B cell (primary cell): ENCODE results near the gene BEGAIN. TPM values are rescaled to one million over a fixed set of nuclear protein-coding genes. Genes with fewer than 3 reads are reported as not detected.

Source experiments
- ATAC-seq: fragments of 200-7000 bp; cut with Tn5 transposase; one replicate; pipeline ENCODE4 v1.10.0; 2021; ENCODE audit warnings: low read depth, mild to moderate bottlenecking, moderate number of reproducible peaks, moderate library complexity
- CTCF ChIA-PET: fragments of 350-600 bp; sonication (Branson Sonifier 250); formaldehyde crosslinking; loops from one replicate; lab custom pipeline; 2021; ENCODE audit warnings: antibody characterized with exemption, inconsistent platforms; lab: Charles Lee
- POLR2A ChIA-PET: fragments of 350-600 bp; sonication (Branson Sonifier 250); formaldehyde crosslinking; loops from one replicate; lab custom pipeline; 2021; ENCODE audit warnings: antibody characterized with exemption; lab: Charles Lee
- DNase-seq: peaks from one replicate; pipeline ENCODE4 v3.0.0; 2013
- H2AFZ ChIP-seq: 2 replicates; pipeline ENCODE4 v1.6.1; 2012; ENCODE audit warnings: mild to moderate bottlenecking, low read depth, low read length; ENCODE audit not compliant: insufficient read depth, poor library complexity, severe bottlenecking
- H3K27ac ChIP-seq, 2 donors: 1 replicate in 1 of 2; 2 replicates in 1 of 2; pipeline ENCODE4 v1.5.1; 2012 to 2013; ENCODE audit warnings: low read length in 2 of 2, mild to moderate bottlenecking in 2 of 2, moderate library complexity in 1 of 2
- H3K27me3 ChIP-seq, 4 experiments: fragments of 200-600 bp in 1 of 4; sonication (generic) in 1 of 4; replicated peaks in 1 of 4; 1 replicate in 2 of 4; 2 replicates in 2 of 4; pipeline versions ENCODE4 v1.6.1 to v1.7.0; 2013 to 2016; ENCODE audit warnings: low read length in 3 of 4, mild to moderate bottlenecking in 2 of 4, mixed read lengths in 1 of 4, moderate library complexity in 1 of 4; ENCODE audit not compliant: insufficient read depth in 4 of 4, control insufficient read depth in 3 of 4; ENCODE audit errors: control extremely low read depth in 1 of 4
- H3K36me3 ChIP-seq, 2 experiments: replicated peaks in 1 of 2; 1 replicate in 1 of 2; 2 replicates in 1 of 2; pipeline versions ENCODE4 v1.6.1 to v1.7.1; 2013; ENCODE audit warnings: low read length in 1 of 2; ENCODE audit not compliant: insufficient read depth in 2 of 2, control insufficient read depth in 1 of 2; ENCODE audit errors: control extremely low read depth in 1 of 2, extremely low read depth in 1 of 2
- H3K4me1 ChIP-seq, 2 donors: fragments of 200-600 bp in 1 of 2; sonication (generic) in 1 of 2; 1 replicate in 1 of 2; 2 replicates in 1 of 2; pipeline versions ENCODE4 v1.5.1 to v1.6.1; 2013 to 2017; ENCODE audit warnings: low read length in 2 of 2; ENCODE audit not compliant: control insufficient read depth in 2 of 2, insufficient read depth in 2 of 2
- H3K4me2 ChIP-seq: replicated peaks from 2 replicates; pipeline ENCODE3; 2012; ENCODE audit warnings: mild to moderate bottlenecking, low read depth, low read length; ENCODE audit not compliant: poor library complexity, severe bottlenecking
- H3K4me3 ChIP-seq, 5 experiments: fragments of 200-600 bp in 1 of 5; sonication (generic) in 1 of 5; 1 replicate in 3 of 5; 2 replicates in 2 of 5; pipeline versions ENCODE4 v1.5.1 to v1.7.0; 2011 to 2016; ENCODE audit warnings: low read length in 4 of 5, mild to moderate bottlenecking in 4 of 5, low read depth in 2 of 5, control low read depth in 1 of 5, moderate library complexity in 1 of 5; ENCODE audit not compliant: insufficient read depth in 1 of 5; ENCODE audit errors: control extremely low read depth in 1 of 5, extremely low read depth in 1 of 5
- H3K79me2 ChIP-seq: fragments of 200-600 bp; sonication (generic); one replicate; pipeline ENCODE4 v1.6.0; 2016; ENCODE audit warnings: low read length; ENCODE audit not compliant: control insufficient read depth, insufficient read depth
- H3K9ac ChIP-seq: fragments of 200-600 bp; sonication (generic); 2 replicates; pipeline ENCODE4 v1.6.1; 2017; ENCODE audit warnings: mild to moderate bottlenecking, low read length, moderate library complexity
- H3K9me3 ChIP-seq, 3 donors: one replicate each; pipeline versions ENCODE4 v1.6.1 to v1.7.1; 2013; ENCODE audit warnings: low read length in 2 of 3; ENCODE audit not compliant: control insufficient read depth in 2 of 3, insufficient read depth in 1 of 3; ENCODE audit errors: control extremely low read depth in 1 of 3
- H4K20me1 ChIP-seq: 2 replicates; pipeline ENCODE4 v1.6.0; 2012; ENCODE audit warnings: mild to moderate bottlenecking, low read length; ENCODE audit not compliant: insufficient read depth, control insufficient read depth, poor library complexity, severe bottlenecking
- H3K27ac Mint-ChIP-seq: one replicate; pipeline ENCODE4 v1.8.0; 2021; ENCODE audit warnings: mixed read lengths
- H3K27me3 Mint-ChIP-seq: one replicate; pipeline ENCODE4 v1.8.0; 2021; ENCODE audit warnings: mixed read lengths
- H3K4me1 Mint-ChIP-seq: one replicate; pipeline ENCODE4 v1.8.0; 2021; ENCODE audit warnings: mixed read lengths
- H3K4me3 Mint-ChIP-seq: one replicate; pipeline ENCODE4 v1.8.0; 2021; ENCODE audit warnings: mixed read lengths
- H3K9me3 Mint-ChIP-seq: one replicate; pipeline ENCODE4 v1.8.0; 2022; ENCODE audit warnings: mixed read lengths; ENCODE audit not compliant: insufficient read depth
- EZH2 ChIP-seq: IDR thresholded peaks from 2 replicates; pipeline ENCODE4 v1.6.1; 2012; ENCODE audit warnings: borderline replicate concordance, low read depth, mild to moderate bottlenecking, moderate library complexity, low read length; ENCODE audit not compliant: insufficient read depth, poor library complexity, severe bottlenecking
- WGBS: methylation state at CpG from one replicate; pipeline ENCODE4 v1.1.5; 2013; ENCODE audit warnings: missing lambda C conversion rate; ENCODE audit not compliant: insufficient coverage; 5-methylcytosine and 5-hydroxymethylcytosine counted together
- intact Hi-C: fragments of 100-400 bp; cut with micrococcal nuclease; formaldehyde crosslinking; loops from one replicate; pipeline ENCODE4 v1.10.0; 2022
- polyA plus RNA-seq: library from polyadenylated mRNA; depleted of rRNA; stranded (reverse); fragments of >200 nt; gene quantifications from 2 replicates; pipeline ENCODE4 v1.2.3, GENCODE V29; 2012
- total RNA-seq, 2 donors: library from RNA; stranded (reverse); fragments of 120-200 nt in 1 of 2; gene quantifications; 1 replicate in 1 of 2; 2 replicates in 1 of 2; pipeline versions ENCODE4 v1.2.3 to v1.2.4, GENCODE V29; 2013 to 2022
- TF ChIP-seq, protein P1 (sequence below): fragments of 200-600 bp; IDR thresholded peaks from one replicate; pipeline ENCODE4 v1.8.0; 2022; ENCODE audit warnings: antibody characterized with exemption, mild to moderate bottlenecking

Gene BEGAIN
- total and polyA plus RNA-seq, 2 donors (not counting 1 experiment from before 2014, with no cell fraction given), result 4.9 TPM; not detected in 1

- H3K9me3 ChIP-seq, result peaks cover 0 to 6% (median 0%) of the 10 kb centered on the region in 3 donors
- DNase-seq (no peak), ATAC-seq (no peak)
- H3K9ac ChIP-seq, result no peak overlapping the region
- H3K4me1 ChIP-seq, result no peaks in the 10 kb centered on the region
- ChIA-PET POLR2A (no interaction called here), CTCF (no interaction called here)
- Mint-ChIP-seq H3K27me3 (peaks cover 29% of the 10 kb centered on the region), H3K27ac (no peak overlapping the region), H3K4me1 (no peaks in the 10 kb centered on the region), H3K9me3 (peaks cover 5% of the 10 kb centered on the region), H3K4me3 (no peak overlapping the region)
- no peak overlapping the region for H3K4me3 ChIP-seq
- no peak overlapping the region for H3K27ac ChIP-seq
- no peaks in the 10 kb centered on the region for H4K20me1 ChIP-seq
- TF ChIP-seq EZH2, result no peak
- TF ChIP-seq, protein P1, sequence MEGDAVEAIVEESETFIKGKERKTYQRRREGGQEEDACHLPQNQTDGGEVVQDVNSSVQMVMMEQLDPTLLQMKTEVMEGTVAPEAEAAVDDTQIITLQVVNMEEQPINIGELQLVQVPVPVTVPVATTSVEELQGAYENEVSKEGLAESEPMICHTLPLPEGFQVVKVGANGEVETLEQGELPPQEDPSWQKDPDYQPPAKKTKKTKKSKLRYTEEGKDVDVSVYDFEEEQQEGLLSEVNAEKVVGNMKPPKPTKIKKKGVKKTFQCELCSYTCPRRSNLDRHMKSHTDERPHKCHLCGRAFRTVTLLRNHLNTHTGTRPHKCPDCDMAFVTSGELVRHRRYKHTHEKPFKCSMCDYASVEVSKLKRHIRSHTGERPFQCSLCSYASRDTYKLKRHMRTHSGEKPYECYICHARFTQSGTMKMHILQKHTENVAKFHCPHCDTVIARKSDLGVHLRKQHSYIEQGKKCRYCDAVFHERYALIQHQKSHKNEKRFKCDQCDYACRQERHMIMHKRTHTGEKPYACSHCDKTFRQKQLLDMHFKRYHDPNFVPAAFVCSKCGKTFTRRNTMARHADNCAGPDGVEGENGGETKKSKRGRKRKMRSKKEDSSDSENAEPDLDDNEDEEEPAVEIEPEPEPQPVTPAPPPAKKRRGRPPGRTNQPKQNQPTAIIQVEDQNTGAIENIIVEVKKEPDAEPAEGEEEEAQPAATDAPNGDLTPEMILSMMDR, result no peak
- H3K36me3 ChIP-seq, result no peaks in the 10 kb centered on the region
- no peak overlapping the region for H2AFZ ChIP-seq
- 94% methylated on average over 13 of the region's 14 CpGs for WGBS
- no peak overlapping the region for H3K4me2 ChIP-seq
- intact Hi-C loops, result no loop called here
- no peaks in the 10 kb centered on the region for H3K79me2 ChIP-seq
- H3K27me3 ChIP-seq, result peaks cover 0 to 9% (median 0%) of the 10 kb centered on the region in 4 experiments
These were observed 34.6 kb upstream of the BEGAIN start for GRCh38 chr14:100621806-100622205.

DNA sequence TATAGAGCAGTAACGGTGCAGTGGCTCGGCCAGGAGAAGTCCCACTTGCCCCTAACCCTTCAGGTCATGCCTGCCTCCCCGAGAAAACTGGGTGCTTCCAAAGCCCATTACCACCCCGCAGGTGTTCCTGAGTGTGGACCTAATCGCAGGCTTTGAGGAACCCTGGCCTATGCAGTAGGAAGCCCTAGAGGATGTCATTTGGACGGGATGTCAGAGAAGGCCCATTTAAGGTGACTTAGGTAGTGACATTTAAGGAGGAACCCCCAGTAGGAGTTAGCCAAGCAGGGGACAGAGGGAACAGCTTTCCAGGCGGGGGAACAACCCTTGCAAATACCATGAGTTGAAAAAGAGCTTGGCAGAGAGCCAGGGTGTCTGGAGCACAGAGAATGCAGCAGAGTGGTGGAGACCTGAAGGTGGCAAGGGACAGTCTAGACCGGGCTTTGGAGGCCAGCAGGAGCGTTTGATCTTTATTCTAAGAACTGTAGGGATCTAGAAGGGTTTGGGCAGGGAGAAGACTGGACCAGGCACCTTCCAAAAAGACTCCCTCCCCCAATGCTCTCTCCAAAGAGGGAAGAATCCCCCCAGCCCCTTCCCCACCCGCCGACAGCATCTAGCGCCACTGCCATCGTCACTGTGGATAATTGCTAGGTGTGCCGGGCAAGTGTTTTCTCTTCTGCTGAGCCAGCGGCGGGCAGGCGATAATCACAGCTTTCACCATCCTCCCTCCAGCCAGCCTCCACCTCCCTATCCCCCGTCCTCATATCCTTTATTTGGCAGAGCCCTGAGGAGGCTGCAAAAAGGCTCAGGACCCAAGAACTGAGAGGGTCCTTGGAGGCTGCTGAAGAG is 33.3 kb upstream of the BEGAIN start:
- Histone ChIP-seq H3K4me3 (no peak overlapping the region), H3K27ac (no peak overlapping the region), H2AFZ (no peak overlapping the region), H3K9me3 (peaks cover 0 to 6% (median 0%) of the 10 kb centered on the region in 3 donors), H3K36me3 (no peaks in the 10 kb centered on the region), H3K27me3 (peaks cover 0 to 9% (median 0%) of the 10 kb centered on the region in 4 experiments), H3K4me1 (no peaks in the 10 kb centered on the region), H3K79me2 (no peaks in the 10 kb centered on the region), H3K9ac (no peak overlapping the region), H4K20me1 (no peaks in the 10 kb centered on the region), H3K4me2 (no peak overlapping the region)
- ATAC-seq (no peak), DNase-seq (no peak)
- intact Hi-C loops, result no loop called here
- Mint-ChIP-seq H3K9me3 (peaks cover 5% of the 10 kb centered on the region), H3K4me1 (no peaks in the 10 kb centered on the region), H3K27me3 (peaks cover 25% of the 10 kb centered on the region), H3K27ac (no peak overlapping the region), H3K4me3 (no peak overlapping the region)
- 89% methylated on average over 7 of the region's 18 CpGs for WGBS
- ChIA-PET CTCF (no interaction called here), POLR2A (no interaction called here)
- no peak for TF ChIP-seq EZH2
- TF ChIP-seq, protein P1, result no peak
